Uterus (tissue), 2 donors: ENCODE data around the gene HACD2.
"Not testable (repeated sequence)": the region's sequence is repeated elsewhere in the genome, so short reads cannot be mapped to it uniquely, and the experiment has no call there.

Experiments
- CTCF ChIP-seq, 4 experiments: fragments of 200-600 bp in 2 of 4; fragments of 450-650 bp in 2 of 4; sonication (generic) in 2 of 4; IDR thresholded peaks; one replicate each; pipeline ENCODE4 v1.5.1; 2016 to 2019; ENCODE audit warnings: antibody characterized with exemption in 4 of 4, mild to moderate bottlenecking in 2 of 4, moderate library complexity in 1 of 4
- POLR2A ChIP-seq, 2 donors: fragments of 450-650 bp; IDR thresholded peaks; one replicate each; pipeline ENCODE4 v1.6.1; 2016; ENCODE audit warnings: antibody characterized with exemption in 2 of 2, mild to moderate bottlenecking in 1 of 2, moderate library complexity in 1 of 2

- TF ChIP-seq CTCF, POLR2A (IDR thresholded peaks at IDR 0.05): not testable (repeated sequence)
Measured at GRCh38 chr3:123487063-123487462, 97.8 kb downstream of the HACD2 start.
